ENCODE data around the gene RCVRN. TPM values are rescaled to one million over a fixed set of nuclear protein-coding genes. Genes with fewer than 3 reads are reported as not detected.

Gene RCVRN
- total RNA-seq, 1 experiment from 2014 or later: not detected

GRCh38 chr17:9925457-9925856, 20.4 kb upstream of the RCVRN start:
- DNase-seq: no peak
- TF ChIP-seq CTCF (conservative IDR thresholded peaks at IDR 0.05): no peak
- no peak overlapping the region for H4K91ac ChIP-seq (ENCODE audit: insufficient read length, low read depth, low read length)
- H3K14ac ChIP-seq (ENCODE audit: insufficient read depth, low read length): no peak overlapping the region
- no peak overlapping the region for H2BK120ac ChIP-seq (ENCODE audit: low read depth, low read length, poor library complexity, severe bottlenecking)
- no peaks in the 10 kb centered on the region for H3K27me3 ChIP-seq (ENCODE audit: insufficient read depth, low read length)
- H4K5ac ChIP-seq (ENCODE audit: insufficient read length, low read depth, low read length): no peak overlapping the region
- no peak overlapping the region for H2AK5ac ChIP-seq (ENCODE audit: insufficient read length, low read length)
- no peak overlapping the region for H2BK5ac ChIP-seq (ENCODE audit: insufficient read length, low read length)
- no peak overlapping the region for H3K18ac ChIP-seq (ENCODE audit: insufficient read length, low read depth, low read length)
- H3K4ac ChIP-seq (ENCODE audit: low read depth, low read length): no peak overlapping the region
- H3K9me3 Mint-ChIP-seq: no peaks in the 10 kb centered on the region; a peak in 1 of 5 replicates
- H3K79me1 ChIP-seq (ENCODE audit: insufficient read depth, low read depth, low read length, poor library complexity, severe bottlenecking): no peaks in the 10 kb centered on the region
- no peak overlapping the region for H3K56ac ChIP-seq (ENCODE audit: insufficient read length, low read depth, low read length)
- no peaks in the 10 kb centered on the region for H3K23me2 ChIP-seq (ENCODE audit: insufficient read length, low read depth, low read length, poor library complexity, severe bottlenecking)
- no peaks in the 10 kb centered on the region for H3K79me2 ChIP-seq (ENCODE audit: insufficient read depth, low read length)
- H4K8ac ChIP-seq (replicated peaks; ENCODE audit: insufficient read length, low read depth, low read length): no peak overlapping the region
- no peak overlapping the region for H3K4me3 Mint-ChIP-seq
- H2AFZ ChIP-seq (ENCODE audit: low read length): no peak overlapping the region
- no peak overlapping the region for H3T11ph ChIP-seq (ENCODE audit: low read length)
- no peak overlapping the region for H2BK20ac ChIP-seq (ENCODE audit: low read depth, low read length, poor library complexity, severe bottlenecking)
- no peak overlapping the region for H3K9ac ChIP-seq (ENCODE audit: extremely low read depth, insufficient read length, low read length)
- no peaks in the 10 kb centered on the region for H4K20me1 ChIP-seq (ENCODE audit: control insufficient read depth, insufficient read depth, insufficient read length)
- WGBS (ENCODE audit: extremely low coverage, insufficient read length, low lambda C conversion rate): no CpG with 5 or more reads among the region's 11 CpGs
- no peaks in the 10 kb centered on the region for H3K36me3 Mint-ChIP-seq (ENCODE audit: insufficient read depth in 1 of 3, low read depth in 3 of 3)
- peak overlapping the region in 1 of 3 experiments; percentile 55; a peak in 1 of 7 replicates for H3K27ac Mint-ChIP-seq
- H3K9me3 ChIP-seq (ENCODE audit: control insufficient read depth, low read depth, low read length): no peaks in the 10 kb centered on the region
- no peaks in the 10 kb centered on the region for H3K4me1 ChIP-seq (ENCODE audit: insufficient read depth, low read length)
- no peak overlapping the region for H3K23ac ChIP-seq (ENCODE audit: insufficient read length, low read depth, low read length)
- no peak overlapping the region for H3K27ac ChIP-seq (ENCODE audit: insufficient read length, low read depth, low read length)
- peaks cover 2% of the 10 kb centered on the region; the same call in 1 of the 2 replicates for H3K27me3 Mint-ChIP-seq (ENCODE audit: low read depth)
- H2BK12ac ChIP-seq (ENCODE audit: insufficient read length, low read depth, low read length): no peak overlapping the region
- H3K4me2 ChIP-seq (ENCODE audit: insufficient read depth, insufficient read length, low read length): no peak overlapping the region
- H2BK15ac ChIP-seq (ENCODE audit: low read depth, low read length): no peak overlapping the region
- peaks cover 2 to 16% of the 10 kb centered on the region in 2 experiments for H3K4me1 Mint-ChIP-seq

Measured in H9 (cell line).